ENCODE results near the gene CNFN.
"Not testable (repeated sequence)": the region's sequence is repeated elsewhere in the genome, so short reads cannot be mapped to it uniquely, and the experiment has no call there.

Gene CNFN

GRCh38 chr19:42351079-42351735, 38.9 kb downstream of the CNFN start:
- DNase-seq (ENCODE audit: low read depth in 3 of 3, low spot score in 1 of 3): no peak

GRCh38 chr19:42350417-42350816, 39.7 kb downstream of the CNFN start:
- no peak for DNase-seq (ENCODE audit: low read depth in 3 of 3, low spot score in 1 of 3)

GRCh38 chr19:42349378-42350107, 40.6 kb downstream of the CNFN start:
- no peak for DNase-seq (ENCODE audit: low read depth in 3 of 3, low spot score in 1 of 3)

GRCh38 chr19:42348211-42348610, 41.9 kb downstream of the CNFN start:
- DNase-seq (ENCODE audit: low read depth in 3 of 3, low spot score in 1 of 3): no peak

GRCh38 chr19:42345191-42345812, 44.8 kb downstream of the CNFN start:
- DNase-seq (ENCODE audit: low read depth in 3 of 3, low spot score in 1 of 3): no peak

- no peak for DNase-seq (ENCODE audit: low read depth in 3 of 3, low spot score in 1 of 3)
Measured at GRCh38 chr19:42344336-42344893, 45.7 kb downstream of the CNFN start.

GRCh38 chr19:42343344-42344110, 46.6 kb downstream of the CNFN start:
- no peak for DNase-seq (ENCODE audit: low read depth in 3 of 3, low spot score in 1 of 3)

GRCh38 chr19:42339922-42340321, 50.2 kb downstream of the CNFN start:
- DNase-seq (ENCODE audit: low read depth in 3 of 3, low spot score in 1 of 3): not testable (repeated sequence)

GRCh38 chr19:42339126-42339860, 50.8 kb downstream of the CNFN start:
- not testable (repeated sequence) for DNase-seq (ENCODE audit: low read depth in 3 of 3, low spot score in 1 of 3)
